HCT116 (cell line): ENCODE measurements around the gene MOG. TPM values are rescaled to one million over a fixed set of nuclear protein-coding genes. Genes with fewer than 3 reads are reported as not detected.

Experiments used
- ATAC-seq: fragments of 200-7000 bp; cut with Tn5 transposase; 2 replicates; pipeline ENCODE4 v1.9.1; 2020; ENCODE audit warnings: mild to moderate bottlenecking, moderate library complexity
- BruUV-seq: library from RNA; stranded (reverse); fragments of 400-500 nt; replicated peaks from 2 replicates; lab custom pipeline; 2021; lab: Mats Ljungman, UMichigan
- CTCF ChIA-PET: fragments of 300-600 bp; sonication (Branson Sonifier 250); formaldehyde crosslinking; loops from one replicate; lab custom pipeline; 2021; ENCODE audit warnings: antibody characterized with exemption; lab: Charles Lee
- POLR2A ChIA-PET: fragments of 300-600, 350-600 bp; sonication (Branson Sonifier 250); formaldehyde crosslinking; loops from one replicate; lab custom pipeline; 2021; ENCODE audit warnings: antibody characterized with exemption; lab: Charles Lee
- RAD21 ChIA-PET, 2 experiments: fragments of 300-600 bp; sonication (Branson Sonifier 250); formaldehyde crosslinking; loops; one replicate each; lab custom pipeline; 2023; ENCODE audit warnings: low total read pairs in 2 of 2; ENCODE audit not compliant: uncharacterized antibody in 2 of 2, unreplicated experiment in 2 of 2, low non-redundant PET in 1 of 2; lab: Charles Lee
- DNase-seq: peaks from one replicate; pipeline ENCODE4 v3.0.0-alpha.2; 2010; ENCODE audit warnings: low read depth, low spot score
- H2AFZ ChIP-seq: fragments of 200-600 bp; shearing (Covaris generic), sonication (generic); 2 replicates; pipeline ENCODE4 v1.6.1; 2017; ENCODE audit warnings: low read depth, mixed run types, mixed read lengths, antibody characterized with exemption, low read length; ENCODE audit not compliant: poor library complexity, severe bottlenecking
- H3K27ac ChIP-seq: 2 replicates; pipeline ENCODE4 v1.5.1; 2012; ENCODE audit warnings: low read depth, low read length
- H3K27me3 ChIP-seq: fragments of 200-600 bp; sonication (generic); 2 replicates; pipeline ENCODE4 v1.6.1; 2016; ENCODE audit warnings: mixed run types, low read length, mixed read lengths; ENCODE audit not compliant: insufficient read depth
- H3K36me3 ChIP-seq, 2 experiments: fragments of 200-500 bp in 1 of 2; fragments of 200-600 bp in 1 of 2; sonication (Bioruptor generic) in 1 of 2; sonication (generic) in 1 of 2; 2 replicates each; pipeline versions ENCODE4 v1.5.1 to v1.6.1; 2014 to 2016; ENCODE audit warnings: low read length in 2 of 2, inconsistent platforms in 1 of 2, mixed read lengths in 1 of 2, mixed run types in 1 of 2; ENCODE audit not compliant: insufficient read depth in 2 of 2, control insufficient read depth in 1 of 2
- H3K4me1 ChIP-seq, 2 experiments: fragments of 200-600 bp in 1 of 2; sonication (generic) in 1 of 2; 2 replicates each; pipeline versions ENCODE4 v1.5.1 to v1.6.1; 2012 to 2017; ENCODE audit warnings: low read length in 2 of 2, inconsistent platforms in 1 of 2, mild to moderate bottlenecking in 1 of 2, mixed read lengths in 1 of 2, mixed run types in 1 of 2, moderate library complexity in 1 of 2; ENCODE audit not compliant: insufficient read depth in 2 of 2, control insufficient read depth in 1 of 2
- H3K4me2 ChIP-seq: fragments of 200-600 bp; sonication (generic); 2 replicates; pipeline ENCODE4 v1.6.1; 2017; ENCODE audit warnings: mixed run types, low read length, mixed read lengths
- H3K4me3 ChIP-seq, 2 experiments: fragments of 200-600 bp in 1 of 2; sonication (generic) in 1 of 2; replicated peaks in 1 of 2; 2 replicates each; pipeline ENCODE4 v1.5.1; 2011 to 2016; ENCODE audit warnings: low read length in 2 of 2, control low read depth in 1 of 2, low read depth in 1 of 2, mild to moderate bottlenecking in 1 of 2, mixed read lengths in 1 of 2, mixed run types in 1 of 2
- H3K79me2 ChIP-seq: fragments of 200-600 bp; sonication (generic); 2 replicates; pipeline ENCODE4 v1.6.1; 2017; ENCODE audit warnings: mild to moderate bottlenecking, mixed run types, low read length, moderate library complexity, mixed read lengths; ENCODE audit not compliant: insufficient read depth
- H3K9ac ChIP-seq: fragments of 200-600 bp; sonication (generic); 2 replicates; pipeline ENCODE4 v1.6.1; 2016; ENCODE audit warnings: low read length, mixed read lengths
- H3K9me2 ChIP-seq: fragments of 200-600 bp; sonication (generic), shearing (Covaris generic); 2 replicates; pipeline ENCODE4 v1.6.1; 2017; ENCODE audit warnings: mixed run types, mild to moderate bottlenecking, moderate library complexity; ENCODE audit not compliant: insufficient read depth
- H3K9me3 ChIP-seq, 2 experiments: fragments of 200-500 bp in 1 of 2; fragments of 200-600 bp in 1 of 2; sonication (Bioruptor generic) in 1 of 2; sonication (generic) in 1 of 2; 2 replicates each; pipeline ENCODE4 v1.6.1; 2014 to 2017; ENCODE audit warnings: low read length in 2 of 2, mixed read lengths in 2 of 2, inconsistent platforms in 1 of 2, low read depth in 1 of 2, mild to moderate bottlenecking in 1 of 2, mixed run types in 1 of 2, moderate library complexity in 1 of 2; ENCODE audit not compliant: control insufficient read depth in 1 of 2, insufficient read depth in 1 of 2
- H4K20me1 ChIP-seq: fragments of 200-600 bp; sonication (generic), shearing (Covaris generic); 2 replicates; pipeline ENCODE4 v1.6.1; 2017; ENCODE audit warnings: mixed run types, mild to moderate bottlenecking, moderate library complexity; ENCODE audit not compliant: insufficient read depth
- EGR1 ChIP-seq: IDR thresholded peaks from 2 replicates; pipeline ENCODE4 v1.6.1; 2012; ENCODE audit warnings: low read depth
- FOSL1 ChIP-seq: IDR thresholded peaks from 2 replicates; pipeline ENCODE4 v1.6.1; 2012; ENCODE audit warnings: low read depth
- POLR2AphosphoS5 ChIP-seq: IDR thresholded peaks from 2 replicates; pipeline ENCODE4 v1.6.1; 2011; ENCODE audit warnings: mild to moderate bottlenecking, low read depth, low read length, moderate library complexity
- RAD21 ChIP-seq: IDR thresholded peaks from 2 replicates; pipeline ENCODE4 v1.6.1; 2012; ENCODE audit warnings: low read depth, mild to moderate bottlenecking
- SRF ChIP-seq: IDR thresholded peaks from 2 replicates; pipeline ENCODE4 v1.6.1; 2012; ENCODE audit warnings: low read depth
- TCF7L2 ChIP-seq: IDR thresholded peaks from 2 replicates; pipeline ENCODE4 v1.7.0; 2011; ENCODE audit warnings: borderline replicate concordance, inconsistent platforms; ENCODE audit not compliant: insufficient read depth, insufficient read length; ENCODE audit errors: extremely low read depth
- YY1 ChIP-seq: IDR thresholded peaks from 2 replicates; pipeline ENCODE4 v1.6.1; 2011; ENCODE audit warnings: low read length, low read depth, moderate library complexity, mild to moderate bottlenecking; ENCODE audit not compliant: insufficient replicate concordance; ENCODE audit errors: extremely low read depth
- ZNF274 ChIP-seq: fragments of 200-500 bp; sonication (Bioruptor generic); IDR thresholded peaks from 2 replicates; pipeline ENCODE4 v1.6.1; 2014; ENCODE audit warnings: mild to moderate bottlenecking, low read depth, low read length, inconsistent platforms
- intact Hi-C: fragments of 100-400 bp; cut with micrococcal nuclease; formaldehyde crosslinking; loops from 2 replicates; pipeline ENCODE4 v1.10.0; 2022
- total RNA-seq: library from RNA; stranded (reverse); gene quantifications from one replicate; pipeline ENCODE4 v1.2.1, GENCODE V29; 2021; ENCODE audit not compliant: unreplicated experiment
- TF ChIP-seq, protein P1 (sequence below): IDR thresholded peaks from 2 replicates; pipeline ENCODE4 v1.6.1; 2012; ENCODE audit warnings: low read depth
- TF ChIP-seq, protein P2 (sequence below), 3 experiments: fragments of 200-600 bp in 1 of 3; sonication (generic) in 1 of 3; IDR thresholded peaks in 2 of 3; conservative IDR thresholded peaks in 1 of 3; 2 replicates each; pipeline ENCODE4 v1.5.1; 2012 to 2017; ENCODE audit warnings: low read depth in 2 of 3, low read length in 2 of 3, antibody characterized with exemption in 1 of 3, borderline replicate concordance in 1 of 3, control low read depth in 1 of 3, mild to moderate bottlenecking in 1 of 3, mixed read lengths in 1 of 3, mixed run types in 1 of 3, moderate library complexity in 1 of 3; ENCODE audit not compliant: insufficient read depth in 1 of 3

Gene MOG
- total RNA-seq, 1 experiment from 2014 or later: not detected

DNA sequence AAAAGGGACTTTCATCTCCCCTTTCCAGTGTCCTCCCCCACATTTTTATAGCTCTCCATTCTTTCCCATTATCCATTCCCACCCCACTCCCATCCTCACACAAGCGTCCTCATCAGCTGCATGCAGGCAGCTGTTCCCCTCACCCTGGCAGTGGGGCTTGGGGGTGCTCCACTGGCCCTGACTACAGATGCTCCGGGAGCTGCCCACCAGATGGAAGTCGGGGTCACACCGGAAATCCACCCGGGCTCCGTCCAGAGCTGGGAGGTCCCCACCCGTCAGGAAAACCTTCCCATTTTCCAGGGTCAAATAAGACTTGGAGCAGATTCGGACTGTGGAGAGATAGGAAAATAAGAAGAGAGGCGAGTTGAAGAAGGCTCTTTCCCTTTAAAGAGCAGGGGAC, 26.6 kb upstream of the MOG start:
- POLR2A ChIA-PET: no interaction called here
- H3K9ac ChIP-seq: no peak overlapping the region
- RAD21 ChIA-PET: interaction anchor here in 1 of 2 experiments (0.6 kb wide), 1 partner anchor 29 kb away, joined by 4 read pairs; no protein-coding TSS in a partner anchor
- CTCF ChIA-PET: interaction anchor here (1.2 kb wide), 1 partner anchor 23 kb away, joined by 3 read pairs; no protein-coding TSS in a partner anchor
- no peak overlapping the region for H2AFZ ChIP-seq
- no peaks in the 10 kb centered on the region for H3K9me3 ChIP-seq
- H3K79me2 ChIP-seq: no peaks in the 10 kb centered on the region
- H3K27ac ChIP-seq: no peak overlapping the region
- ATAC-seq (no peak), DNase-seq (no peak)
- H3K4me2 ChIP-seq: no peak overlapping the region
- peaks cover 7 to 22% of the 10 kb centered on the region in 2 experiments for H3K4me1 ChIP-seq
- H4K20me1 ChIP-seq: no peaks in the 10 kb centered on the region
- no peaks in the 10 kb centered on the region for H3K27me3 ChIP-seq
- H3K36me3 ChIP-seq: 0 out of 4 replicates have a peak, but pooled peaks cover 0 to 2% of the 10 kb centered on the region in 2 experiments
- TF ChIP-seq FOSL1: no peak
- no peak for TF ChIP-seq SRF
- TF ChIP-seq POLR2AphosphoS5: no peak
- no peak for TF ChIP-seq TCF7L2
- no peak for TF ChIP-seq EGR1
- TF ChIP-seq, protein P1, sequence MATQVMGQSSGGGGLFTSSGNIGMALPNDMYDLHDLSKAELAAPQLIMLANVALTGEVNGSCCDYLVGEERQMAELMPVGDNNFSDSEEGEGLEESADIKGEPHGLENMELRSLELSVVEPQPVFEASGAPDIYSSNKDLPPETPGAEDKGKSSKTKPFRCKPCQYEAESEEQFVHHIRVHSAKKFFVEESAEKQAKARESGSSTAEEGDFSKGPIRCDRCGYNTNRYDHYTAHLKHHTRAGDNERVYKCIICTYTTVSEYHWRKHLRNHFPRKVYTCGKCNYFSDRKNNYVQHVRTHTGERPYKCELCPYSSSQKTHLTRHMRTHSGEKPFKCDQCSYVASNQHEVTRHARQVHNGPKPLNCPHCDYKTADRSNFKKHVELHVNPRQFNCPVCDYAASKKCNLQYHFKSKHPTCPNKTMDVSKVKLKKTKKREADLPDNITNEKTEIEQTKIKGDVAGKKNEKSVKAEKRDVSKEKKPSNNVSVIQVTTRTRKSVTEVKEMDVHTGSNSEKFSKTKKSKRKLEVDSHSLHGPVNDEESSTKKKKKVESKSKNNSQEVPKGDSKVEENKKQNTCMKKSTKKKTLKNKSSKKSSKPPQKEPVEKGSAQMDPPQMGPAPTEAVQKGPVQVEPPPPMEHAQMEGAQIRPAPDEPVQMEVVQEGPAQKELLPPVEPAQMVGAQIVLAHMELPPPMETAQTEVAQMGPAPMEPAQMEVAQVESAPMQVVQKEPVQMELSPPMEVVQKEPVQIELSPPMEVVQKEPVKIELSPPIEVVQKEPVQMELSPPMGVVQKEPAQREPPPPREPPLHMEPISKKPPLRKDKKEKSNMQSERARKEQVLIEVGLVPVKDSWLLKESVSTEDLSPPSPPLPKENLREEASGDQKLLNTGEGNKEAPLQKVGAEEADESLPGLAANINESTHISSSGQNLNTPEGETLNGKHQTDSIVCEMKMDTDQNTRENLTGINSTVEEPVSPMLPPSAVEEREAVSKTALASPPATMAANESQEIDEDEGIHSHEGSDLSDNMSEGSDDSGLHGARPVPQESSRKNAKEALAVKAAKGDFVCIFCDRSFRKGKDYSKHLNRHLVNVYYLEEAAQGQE: no peak
- no peak for TF ChIP-seq RAD21
- TF ChIP-seq, protein P2, sequence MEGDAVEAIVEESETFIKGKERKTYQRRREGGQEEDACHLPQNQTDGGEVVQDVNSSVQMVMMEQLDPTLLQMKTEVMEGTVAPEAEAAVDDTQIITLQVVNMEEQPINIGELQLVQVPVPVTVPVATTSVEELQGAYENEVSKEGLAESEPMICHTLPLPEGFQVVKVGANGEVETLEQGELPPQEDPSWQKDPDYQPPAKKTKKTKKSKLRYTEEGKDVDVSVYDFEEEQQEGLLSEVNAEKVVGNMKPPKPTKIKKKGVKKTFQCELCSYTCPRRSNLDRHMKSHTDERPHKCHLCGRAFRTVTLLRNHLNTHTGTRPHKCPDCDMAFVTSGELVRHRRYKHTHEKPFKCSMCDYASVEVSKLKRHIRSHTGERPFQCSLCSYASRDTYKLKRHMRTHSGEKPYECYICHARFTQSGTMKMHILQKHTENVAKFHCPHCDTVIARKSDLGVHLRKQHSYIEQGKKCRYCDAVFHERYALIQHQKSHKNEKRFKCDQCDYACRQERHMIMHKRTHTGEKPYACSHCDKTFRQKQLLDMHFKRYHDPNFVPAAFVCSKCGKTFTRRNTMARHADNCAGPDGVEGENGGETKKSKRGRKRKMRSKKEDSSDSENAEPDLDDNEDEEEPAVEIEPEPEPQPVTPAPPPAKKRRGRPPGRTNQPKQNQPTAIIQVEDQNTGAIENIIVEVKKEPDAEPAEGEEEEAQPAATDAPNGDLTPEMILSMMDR (IDR thresholded peaks at IDR 0.05 in 2 of 3, conservative IDR thresholded peaks at IDR 0.05 in 1 of 3; ENCODE audit: borderline replicate concordance in 1 of 3, insufficient read depth in 1 of 3, low read depth in 2 of 3, low read length in 2 of 3): no peak
- TF ChIP-seq ZNF274: no peak
- no peak for TF ChIP-seq YY1
- H3K9me2 ChIP-seq: no peaks in the 10 kb centered on the region
- no peak overlapping the region for H3K4me3 ChIP-seq
- intact Hi-C loops: no loop called here
- no TSS peak for BruUV-seq
